GM18520 (cell line): ENCODE data around the gene RALGPS1.

Experiments used
- ATAC-seq: cut with Tn5 transposase; IDR thresholded peaks from one replicate; pipeline ENCODE4 v1.9.1; 2021; ENCODE audit not compliant: unreplicated experiment

The RALGPS1 gene

GRCh38 chr9:127182901-127183746 lies 268.5 kb downstream of the RALGPS1 start:
- no peak for ATAC-seq

- ATAC-seq: no peak
Observed at GRCh38 chr9:127183814-127184582, 269.4 kb downstream of the RALGPS1 start.

- ATAC-seq: no peak
Observed at GRCh38 chr9:127184641-127185040, 270.1 kb downstream of the RALGPS1 start.

GRCh38 chr9:127185181-127185580 lies 270.6 kb downstream of the RALGPS1 start:
- ATAC-seq: no peak

GRCh38 chr9:127185931-127186781 lies 271.6 kb downstream of the RALGPS1 start:
- ATAC-seq: no peak

- ATAC-seq: no peak
Observed at GRCh38 chr9:127186806-127187205, 272.2 kb downstream of the RALGPS1 start.

GRCh38 chr9:127187231-127187956 lies 272.8 kb downstream of the RALGPS1 start:
- ATAC-seq: no peak

GRCh38 chr9:127188396-127188795 lies 273.8 kb downstream of the RALGPS1 start:
- no peak for ATAC-seq

- ATAC-seq: no peak
Observed at GRCh38 chr9:127189628-127190027, 275.0 kb downstream of the RALGPS1 start.

- no peak for ATAC-seq
Observed at GRCh38 chr9:127192744-127193143, 278.2 kb downstream of the RALGPS1 start.

- ATAC-seq: no peak
Observed at GRCh38 chr9:127193483-127193882, 278.9 kb downstream of the RALGPS1 start.

- ATAC-seq: no peak
Observed at GRCh38 chr9:127194881-127195713, 280.5 kb downstream of the RALGPS1 start.

- ATAC-seq: no peak
Observed at GRCh38 chr9:127195976-127196825, 281.6 kb downstream of the RALGPS1 start.

- no peak for ATAC-seq
Observed at GRCh38 chr9:127196826-127197145, 282.2 kb downstream of the RALGPS1 start.

- no peak for ATAC-seq
Observed at GRCh38 chr9:127197186-127197860, 282.7 kb downstream of the RALGPS1 start.

- no peak for ATAC-seq
Observed at GRCh38 chr9:127197861-127198430, 283.4 kb downstream of the RALGPS1 start.

GRCh38 chr9:127198587-127198986 lies 284.0 kb downstream of the RALGPS1 start:
- ATAC-seq: no peak
